HG03442 (cell line): Measurements from ENCODE around the gene OR4F17.
"Not testable (repeated sequence)": the region's sequence is repeated elsewhere in the genome, so short reads cannot be mapped to it uniquely, and the experiment has no call there.

Experiments used
- ATAC-seq: cut with Tn5 transposase; IDR thresholded peaks from one replicate; pipeline ENCODE4 v1.9.1; 2021; ENCODE audit warnings: mild to moderate bottlenecking, moderate library complexity; ENCODE audit not compliant: unreplicated experiment

OR4F17 gene, protein sequence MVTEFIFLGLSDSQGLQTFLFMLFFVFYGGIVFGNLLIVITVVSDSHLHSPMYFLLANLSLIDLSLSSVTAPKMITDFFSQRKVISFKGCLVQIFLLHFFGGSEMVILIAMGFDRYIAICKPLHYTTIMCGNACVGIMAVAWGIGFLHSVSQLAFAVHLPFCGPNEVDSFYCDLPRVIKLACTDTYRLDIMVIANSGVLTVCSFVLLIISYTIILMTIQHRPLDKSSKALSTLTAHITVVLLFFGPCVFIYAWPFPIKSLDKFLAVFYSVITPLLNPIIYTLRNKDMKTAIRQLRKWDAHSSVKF

DNA sequence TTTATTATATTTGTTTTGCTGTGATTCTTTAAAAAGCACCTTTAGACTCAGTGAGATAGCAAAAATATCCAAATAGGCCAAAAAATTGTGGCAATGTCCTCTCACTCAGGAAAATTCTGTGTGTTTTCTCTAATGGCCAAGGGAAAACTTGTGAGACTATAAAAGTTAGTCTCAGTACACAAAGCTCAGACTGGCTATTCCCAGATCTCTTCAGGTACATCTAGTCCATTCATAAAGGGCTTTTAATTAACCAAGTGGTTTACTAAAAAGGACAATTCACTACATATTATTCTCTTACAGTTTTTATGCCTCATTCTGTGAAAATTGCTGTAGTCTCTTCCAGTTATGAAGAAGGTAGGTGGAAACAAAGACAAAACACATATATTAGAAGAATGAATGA lies at the start of gene OR4F17:
Gene OR4F17 (plus strand): TSS at position 301 of the 400 bp plus-strand sequence. CDS start 3,575 bp downstream, outside the sequence.
- ATAC-seq: not testable (repeated sequence)

DNA sequence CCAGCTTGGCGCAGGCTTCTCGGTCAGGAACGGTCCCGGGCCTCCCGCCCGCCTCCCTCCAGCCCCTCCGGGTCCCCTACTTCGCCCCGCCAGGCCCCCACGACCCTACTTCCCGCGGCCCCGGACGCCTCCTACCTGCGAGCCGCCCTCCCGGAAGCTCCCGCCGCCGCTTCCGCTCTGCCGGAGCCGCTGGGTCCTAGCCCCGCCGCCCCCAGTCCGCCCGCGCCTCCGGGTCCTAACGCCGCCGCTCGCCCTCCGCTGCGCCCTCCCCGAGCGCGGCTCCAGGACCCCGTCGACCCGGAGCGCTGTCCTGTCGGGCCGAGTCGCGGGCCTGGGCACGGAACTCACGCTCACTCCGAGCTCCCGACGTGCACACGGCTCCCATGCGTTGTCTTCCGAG lies 36.1 kb upstream of the OR4F17 start:
- ATAC-seq: not testable (repeated sequence)

DNA sequence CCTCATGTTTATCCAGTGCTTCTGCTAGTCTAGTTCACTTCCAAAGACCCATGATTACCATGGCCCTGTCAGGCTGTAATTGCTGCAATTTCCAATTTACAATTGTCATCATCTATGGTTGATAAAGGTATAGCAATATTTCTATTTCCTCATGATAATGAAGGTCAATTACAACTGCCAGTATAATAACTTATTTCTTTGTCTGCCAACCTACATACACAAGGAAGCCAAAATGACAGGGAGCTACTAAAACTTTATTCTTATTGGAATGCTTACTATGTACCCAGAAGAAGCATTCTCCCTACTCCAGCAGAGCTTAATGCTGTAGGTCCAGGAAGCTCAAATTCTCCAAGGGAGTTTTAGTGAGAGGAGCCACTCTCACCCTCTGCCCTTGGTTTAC lies 24.0 kb upstream of the OR4F17 start:
- ATAC-seq: not testable (repeated sequence)

DNA sequence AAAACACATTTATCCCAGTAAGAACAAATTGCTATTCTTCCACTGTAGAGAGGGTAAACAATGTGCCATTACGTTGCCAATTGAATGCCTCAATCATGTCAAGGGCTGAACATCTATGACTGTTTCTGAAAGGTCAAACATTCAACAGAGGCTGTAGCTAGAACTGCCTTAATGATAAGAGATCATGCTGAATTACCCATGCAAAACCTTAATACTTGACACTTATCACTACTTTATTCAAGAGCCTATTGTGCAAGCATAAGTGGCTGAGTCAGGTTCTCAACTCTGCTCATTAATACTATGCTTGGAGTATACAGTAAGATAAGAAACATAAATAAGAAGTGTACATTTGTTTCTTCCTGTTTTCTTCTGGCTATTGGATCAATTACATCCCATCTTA lies 23.3 kb upstream of the OR4F17 start:
- not testable (repeated sequence) for ATAC-seq

DNA sequence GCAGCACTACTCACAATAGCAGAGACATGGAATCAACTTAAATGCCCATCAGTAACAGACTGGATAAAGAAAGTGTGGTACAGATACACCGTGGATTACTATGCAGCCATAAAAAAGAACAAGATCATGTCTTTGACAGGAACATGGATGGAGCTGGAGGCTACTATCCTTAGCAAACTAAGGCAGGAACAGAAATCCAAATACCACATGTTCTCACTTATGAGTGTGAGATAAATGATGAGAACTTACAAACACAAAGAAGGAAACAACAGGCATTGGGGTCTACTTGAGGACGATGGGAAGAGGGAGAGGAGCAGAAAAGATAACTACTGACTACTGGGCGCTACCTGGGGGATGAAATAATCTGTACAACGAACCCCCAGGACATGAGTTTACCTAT lies 16.2 kb upstream of the OR4F17 start:
- ATAC-seq: not testable (repeated sequence)

DNA sequence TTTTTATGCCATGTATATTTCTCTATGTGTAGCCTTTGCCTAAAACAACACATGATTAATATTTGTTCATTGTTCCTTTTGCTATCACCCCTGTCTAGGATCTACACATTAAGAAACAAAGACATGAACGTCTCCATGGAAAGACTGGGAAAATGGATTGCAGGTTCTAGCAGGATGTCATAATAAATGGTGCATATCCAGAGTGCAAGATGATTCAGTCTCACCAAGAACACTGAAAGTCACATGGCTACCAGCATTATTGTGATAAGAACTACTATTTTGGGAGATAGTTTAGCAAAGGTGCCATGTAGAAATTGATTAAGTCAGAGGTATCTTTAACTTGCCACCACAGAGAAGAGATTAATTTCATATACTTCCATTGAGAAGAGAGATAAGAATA lies 12.1 kb upstream of the OR4F17 start:
- not testable (repeated sequence) for ATAC-seq

DNA sequence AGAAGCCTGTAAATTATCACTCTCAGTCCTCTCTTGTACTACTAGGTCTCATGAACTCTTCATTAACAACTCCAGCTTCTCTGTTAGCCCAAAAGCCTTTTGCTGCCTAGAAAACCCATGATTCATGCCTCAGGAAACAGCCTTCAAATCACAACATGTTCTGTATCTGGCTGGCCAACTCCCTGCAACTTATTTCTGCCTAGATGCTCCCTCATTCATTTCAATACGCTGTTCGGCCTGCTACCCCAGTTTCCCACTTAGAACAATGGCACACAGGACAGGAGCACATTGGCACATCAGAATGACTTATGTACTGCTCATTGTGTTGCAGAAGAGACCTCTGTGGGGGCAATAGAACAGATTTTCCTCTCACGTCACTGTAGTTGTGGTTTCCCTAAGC lies 9.3 kb upstream of the OR4F17 start:
- ATAC-seq: not testable (repeated sequence)

DNA sequence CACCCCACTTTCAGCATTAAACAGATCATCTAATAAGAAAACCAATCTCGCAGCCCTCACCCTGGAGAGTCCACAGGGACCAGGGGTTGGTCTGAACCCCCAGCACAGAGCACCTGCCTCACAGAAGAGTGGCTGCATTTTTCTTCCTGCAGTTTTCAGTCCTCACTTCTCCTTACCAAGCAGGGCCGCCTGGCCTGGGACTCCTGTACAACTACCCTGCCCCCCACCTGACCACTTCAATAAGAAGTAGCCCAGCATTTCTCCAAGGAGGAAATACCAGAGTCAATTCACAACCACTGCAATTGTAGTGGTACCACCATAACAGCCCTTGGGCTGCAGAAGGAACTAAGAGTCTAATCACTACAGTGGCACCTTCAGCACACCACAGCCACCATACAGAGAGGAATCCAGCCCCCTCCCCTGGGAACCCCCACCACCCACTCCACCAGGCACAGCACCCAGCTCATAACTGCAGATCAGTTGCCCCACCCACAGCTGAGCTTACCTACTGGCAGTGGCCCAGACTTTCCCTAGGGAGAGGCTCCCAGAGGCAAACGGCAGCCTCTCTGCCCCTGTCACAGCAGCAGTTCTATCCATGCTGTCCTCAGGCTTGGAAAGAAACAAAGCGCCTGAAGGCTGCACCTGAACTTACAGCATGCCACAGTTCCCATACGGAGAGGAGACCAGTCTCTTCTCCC lies 13.7 kb downstream of the OR4F17 start:
- ATAC-seq: not testable (repeated sequence)
